ENCODE data around the gene PPP4R2.
"Not testable (repeated sequence)": the region's sequence is repeated elsewhere in the genome, so short reads cannot be mapped to it uniquely, and the experiment has no call there.

Gene PPP4R2

GRCh38 chr3:73026111-73026759 lies 29.6 kb downstream of the PPP4R2 start:
- DNase-seq = peak; percentile 9

GRCh38 chr3:73026760-73027113 lies 30.1 kb downstream of the PPP4R2 start:
- no peak for DNase-seq

- DNase-seq = no peak
Observed at GRCh38 chr3:73028803-73029202, 32.2 kb downstream of the PPP4R2 start.

- DNase-seq = peak; percentile 81
Observed at GRCh38 chr3:73029321-73029796, 32.7 kb downstream of the PPP4R2 start.

DNA sequence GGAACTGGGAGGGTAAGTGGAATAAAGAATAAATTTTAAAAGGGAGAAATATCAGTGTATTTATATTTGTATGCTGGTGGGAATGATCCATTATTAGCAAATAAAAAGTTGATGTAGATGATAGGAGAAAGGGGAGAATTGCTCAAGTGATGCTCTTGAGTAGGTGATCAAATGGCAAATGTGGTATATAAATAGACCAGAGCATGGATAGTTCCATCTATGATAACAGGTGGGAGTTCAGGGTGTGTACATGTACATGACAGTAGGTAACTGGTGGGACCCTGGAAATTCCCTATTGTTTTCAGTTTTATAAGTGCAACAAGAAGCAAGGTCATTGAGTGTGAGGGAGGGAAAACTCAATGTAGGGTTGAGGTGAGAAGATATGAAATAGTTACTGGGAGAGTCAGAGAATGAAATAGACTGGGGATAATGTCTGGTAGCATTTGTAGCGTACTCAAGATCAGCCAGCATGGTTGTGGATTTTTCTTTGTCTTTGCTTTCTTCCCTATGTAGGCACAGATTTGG lies 33.5 kb downstream of the PPP4R2 start:
- no peak for DNase-seq

- DNase-seq = no peak
Observed at GRCh38 chr3:73031573-73032103, 35.0 kb downstream of the PPP4R2 start.

DNA sequence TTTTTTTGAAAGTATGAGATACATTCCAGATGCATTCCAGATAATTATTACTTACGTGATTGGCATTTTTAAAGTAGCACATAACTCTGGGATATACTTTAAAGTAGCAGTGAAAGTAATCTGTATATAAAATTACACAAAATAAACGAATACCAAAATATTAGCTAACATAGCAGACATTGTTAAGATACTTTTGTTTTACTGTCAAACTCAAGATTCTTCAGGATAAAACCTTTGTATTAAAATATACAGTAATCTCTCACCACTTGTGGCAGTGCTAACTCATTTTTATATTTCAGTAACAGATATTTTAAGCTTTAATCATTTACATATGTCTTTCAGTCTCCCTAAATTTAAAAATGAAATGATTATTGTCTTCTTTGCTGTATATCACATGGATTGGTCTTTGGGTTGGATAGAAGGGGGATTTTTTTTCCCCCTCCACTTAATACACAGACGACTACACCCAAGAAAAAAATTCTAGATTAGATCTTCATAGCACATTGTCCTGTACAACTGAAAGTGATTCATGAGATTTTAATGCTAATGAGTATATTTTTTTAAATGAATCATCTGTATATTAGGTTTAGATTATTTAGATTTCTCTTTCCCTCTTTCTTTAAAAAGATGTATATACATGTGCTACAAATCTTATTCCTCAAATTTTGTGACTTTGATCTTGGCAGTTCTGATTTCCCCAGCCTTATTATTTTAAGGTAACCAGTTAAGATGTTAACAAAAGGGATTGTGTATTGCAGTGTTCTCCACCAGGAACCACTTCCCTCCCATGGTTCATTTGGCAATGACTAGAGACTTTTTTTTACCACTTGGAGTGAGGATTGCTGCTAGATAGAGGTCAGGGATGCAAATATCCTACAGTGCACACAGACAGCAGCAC lies 40.3 kb downstream of the PPP4R2 start:
- DNase-seq = peak; percentile 46

- no peak for DNase-seq
Observed at GRCh38 chr3:73041537-73041936, 44.9 kb downstream of the PPP4R2 start.

- DNase-seq = no peak
Observed at GRCh38 chr3:73043414-73043813, 46.8 kb downstream of the PPP4R2 start.

DNA sequence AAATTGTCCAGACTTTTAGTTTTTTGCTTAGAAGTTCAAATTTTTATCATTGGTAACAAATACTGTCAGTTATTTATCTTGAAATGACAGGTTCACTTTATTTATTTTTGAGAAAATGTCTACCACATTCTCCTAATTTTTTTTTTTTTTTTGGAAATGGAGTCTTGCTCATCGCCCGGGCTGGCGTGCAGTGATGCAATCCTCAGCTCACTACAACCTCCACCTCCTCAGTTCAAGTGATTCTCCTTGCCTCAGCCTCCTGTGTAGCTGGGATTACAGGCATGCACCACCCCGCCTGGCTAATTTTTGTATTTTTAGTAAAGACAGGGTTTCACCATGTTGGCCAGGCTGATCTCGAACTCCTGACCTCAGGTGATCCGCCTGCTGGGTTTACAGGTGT lies 48.8 kb downstream of the PPP4R2 start:
- DNase-seq = no peak

GRCh38 chr3:73046195-73046594 lies 49.6 kb downstream of the PPP4R2 start:
- no peak for DNase-seq

GRCh38 chr3:73049319-73049718 lies 52.7 kb downstream of the PPP4R2 start:
- no peak for DNase-seq

- no peak for DNase-seq
Observed at GRCh38 chr3:73052857-73053256, 56.2 kb downstream of the PPP4R2 start.

GRCh38 chr3:73055583-73055982 lies 59.0 kb downstream of the PPP4R2 start:
- DNase-seq = no peak

DNA sequence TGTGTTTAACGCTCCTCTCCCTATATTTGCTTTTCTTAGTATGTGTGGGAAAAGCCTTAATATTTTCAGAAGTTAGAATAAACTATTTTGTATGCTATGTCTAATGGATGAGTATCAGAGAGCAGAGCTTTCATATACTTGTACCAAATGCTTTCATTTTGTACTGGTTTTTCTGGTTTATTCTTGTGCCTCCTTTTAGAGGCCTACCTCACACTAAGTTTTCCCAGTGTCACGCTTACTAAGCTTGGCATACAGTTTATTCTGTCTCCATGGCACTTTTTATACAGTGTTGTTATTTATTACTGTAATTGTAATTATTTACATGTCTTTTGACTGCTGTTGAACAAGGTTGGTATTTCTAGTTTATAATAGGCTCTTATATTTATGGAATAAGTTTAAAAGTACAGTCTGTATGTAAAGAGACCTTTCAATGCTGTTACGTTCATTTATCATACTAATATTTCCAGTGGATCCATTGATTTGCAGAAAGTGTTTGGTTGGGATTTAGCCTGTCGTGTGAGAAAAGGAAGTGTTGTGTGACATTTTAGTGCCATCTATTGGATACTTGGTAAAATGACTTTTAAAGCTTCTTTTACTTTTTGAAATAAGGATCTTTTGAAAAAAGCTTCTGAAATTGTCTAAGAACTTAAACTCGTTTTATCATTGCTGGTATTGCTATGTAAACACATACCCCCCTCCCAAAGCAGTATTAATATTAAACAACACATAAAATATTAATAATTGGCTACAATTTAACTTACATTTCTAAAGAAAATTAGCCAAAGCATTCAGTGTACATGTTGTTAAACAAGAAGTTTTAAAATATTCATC lies 59.6 kb downstream of the PPP4R2 start:
- peak; percentile 41 for DNase-seq

- DNase-seq = no peak
Observed at GRCh38 chr3:73056845-73057150, 60.2 kb downstream of the PPP4R2 start.

DNA sequence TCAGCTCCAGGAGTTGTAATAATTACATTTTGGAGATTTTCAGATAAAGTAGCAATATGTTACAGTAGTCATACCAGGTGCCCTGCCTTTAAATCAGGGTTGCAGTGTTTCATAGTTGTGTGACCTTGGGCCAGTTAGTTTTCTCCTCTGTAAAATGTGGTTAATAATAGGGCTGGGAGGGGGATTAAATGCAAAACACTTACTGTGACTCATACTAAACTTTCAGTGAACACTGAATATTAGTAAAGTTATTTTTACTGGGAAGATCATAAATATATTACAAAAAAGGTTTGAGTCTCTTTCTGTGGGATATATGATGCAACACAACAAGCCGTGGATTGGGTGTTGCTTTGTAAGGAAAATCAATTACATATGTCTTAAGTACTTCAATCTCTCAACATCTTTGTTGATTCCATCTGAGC lies 63.7 kb downstream of the PPP4R2 start:
- DNase-seq = peak; percentile 73

DNA sequence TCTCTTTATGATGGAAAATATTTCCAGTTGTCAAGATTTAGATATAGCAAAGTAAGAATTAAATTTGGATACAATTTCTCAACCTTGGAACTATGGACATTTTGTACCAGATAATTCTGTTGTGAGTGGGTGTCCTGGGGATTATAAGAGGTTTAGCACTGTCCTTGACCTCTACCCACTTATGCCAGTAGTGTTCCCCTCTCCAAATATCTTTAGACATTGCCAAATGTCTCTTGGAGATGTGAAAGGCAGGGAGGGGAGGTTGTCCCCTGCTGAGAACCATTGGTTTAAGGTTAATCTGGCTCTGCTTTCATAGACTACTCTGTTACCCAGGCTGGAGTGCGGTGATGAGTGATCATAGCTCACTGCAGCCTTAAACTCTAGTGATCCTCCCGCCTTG lies 64.8 kb downstream of the PPP4R2 start, which contains the start of gene EBLN2:
Gene EBLN2, plus strand, starts transcription at position 244 of the 400 bp plus-strand sequence. CDS start 423 bp downstream, outside the sequence.
- no peak for DNase-seq

- DNase-seq = not testable (repeated sequence)
Observed at GRCh38 chr3:73066243-73066642, 69.6 kb downstream of the PPP4R2 start.

DNA sequence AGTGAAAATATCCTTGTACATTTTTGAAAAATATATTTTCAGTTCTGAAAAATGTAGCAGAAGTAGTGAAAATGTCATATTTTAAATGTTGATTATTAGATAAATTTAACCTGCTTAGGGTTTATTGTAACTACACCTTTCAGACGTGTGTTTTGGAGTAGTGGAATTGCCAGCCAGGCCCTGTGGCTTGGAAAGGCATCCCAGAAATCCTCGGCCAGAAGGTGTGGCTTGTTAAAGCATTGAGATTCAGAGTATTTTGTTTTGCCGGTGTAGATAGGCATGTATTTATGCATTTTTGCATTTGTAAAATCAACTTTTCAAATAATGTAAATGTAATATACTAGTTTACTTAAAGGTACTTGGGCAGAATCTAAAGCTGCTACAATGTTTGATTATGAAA lies 71.8 kb downstream of the PPP4R2 start:
- DNase-seq = peak; percentile 13

DNA sequence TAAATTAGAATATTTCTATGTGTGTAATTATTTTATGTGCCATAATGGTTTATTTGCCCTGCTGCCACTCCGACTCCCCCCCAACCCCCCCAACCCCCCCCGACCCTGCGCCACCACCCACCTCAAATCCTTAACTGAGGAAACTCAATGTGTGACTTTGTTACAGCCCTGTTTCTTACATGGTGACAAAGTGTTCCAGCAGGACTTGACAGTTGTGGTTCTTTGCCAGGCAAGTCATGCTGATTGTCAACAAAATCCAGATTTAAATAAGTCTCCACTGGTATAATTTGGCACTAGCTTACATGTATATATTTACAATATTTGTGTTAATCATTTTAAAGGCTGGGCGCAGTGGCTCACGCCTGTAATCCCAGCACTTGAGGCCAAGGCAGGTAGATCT lies 72.6 kb downstream of the PPP4R2 start:
- no peak for DNase-seq

DNA sequence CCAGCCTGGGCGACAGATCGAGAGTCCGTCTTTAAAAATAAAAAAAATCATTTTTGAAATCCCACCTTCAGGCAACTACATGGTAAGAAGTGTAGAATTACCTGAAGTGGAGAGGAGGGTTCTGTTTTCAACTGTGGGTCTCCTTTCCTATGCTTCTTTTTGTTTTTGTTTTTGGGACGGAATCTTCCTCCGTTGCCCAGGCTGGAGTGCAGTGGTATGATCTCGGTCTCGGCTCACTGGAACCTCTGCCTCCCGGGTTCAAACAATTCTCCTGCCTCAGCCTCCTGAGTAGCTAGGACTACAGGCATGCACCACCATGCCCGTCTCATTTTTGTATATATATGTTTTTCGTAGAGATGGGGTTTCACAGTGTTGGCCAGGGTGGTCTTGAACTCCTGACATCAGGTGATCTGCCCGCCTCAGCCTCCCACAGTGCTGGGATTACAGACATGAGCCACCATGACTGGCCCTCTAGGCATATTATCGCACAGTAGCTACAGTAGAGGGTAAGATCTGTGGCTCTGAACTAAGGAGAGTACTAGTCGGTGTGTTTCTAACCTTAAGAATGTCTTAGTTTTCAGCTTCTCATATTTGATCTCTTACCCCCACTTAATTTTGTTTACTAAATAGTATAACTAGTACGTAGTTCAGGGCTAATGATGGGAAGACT lies 73.3 kb downstream of the PPP4R2 start:
- no peak for DNase-seq
